ENCODE results near the gene GAGE10.

GAGE10 gene

DNA sequence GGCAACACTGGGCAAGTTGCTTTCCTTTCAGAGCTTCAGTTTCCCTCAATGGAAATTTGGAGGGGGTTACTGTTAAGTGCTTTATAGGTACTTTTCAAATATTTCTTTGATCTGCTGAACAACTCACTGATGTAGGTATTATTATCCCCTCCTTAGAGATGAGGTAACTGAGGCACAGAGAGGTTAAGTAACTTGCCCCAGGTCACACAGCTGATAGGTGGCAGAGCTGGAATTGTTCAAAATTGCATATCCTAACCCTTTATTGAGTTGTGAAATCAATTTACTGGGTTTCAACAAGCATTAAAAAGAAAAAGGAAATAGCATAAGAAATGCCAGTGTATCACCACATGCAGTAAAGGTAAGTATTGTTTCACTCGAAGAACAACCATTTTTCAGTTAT is 27.2 kb upstream of the GAGE10 start:
- DNase-seq (ENCODE audit: low read depth) = no peak
- TF ChIP-seq, protein P1, sequence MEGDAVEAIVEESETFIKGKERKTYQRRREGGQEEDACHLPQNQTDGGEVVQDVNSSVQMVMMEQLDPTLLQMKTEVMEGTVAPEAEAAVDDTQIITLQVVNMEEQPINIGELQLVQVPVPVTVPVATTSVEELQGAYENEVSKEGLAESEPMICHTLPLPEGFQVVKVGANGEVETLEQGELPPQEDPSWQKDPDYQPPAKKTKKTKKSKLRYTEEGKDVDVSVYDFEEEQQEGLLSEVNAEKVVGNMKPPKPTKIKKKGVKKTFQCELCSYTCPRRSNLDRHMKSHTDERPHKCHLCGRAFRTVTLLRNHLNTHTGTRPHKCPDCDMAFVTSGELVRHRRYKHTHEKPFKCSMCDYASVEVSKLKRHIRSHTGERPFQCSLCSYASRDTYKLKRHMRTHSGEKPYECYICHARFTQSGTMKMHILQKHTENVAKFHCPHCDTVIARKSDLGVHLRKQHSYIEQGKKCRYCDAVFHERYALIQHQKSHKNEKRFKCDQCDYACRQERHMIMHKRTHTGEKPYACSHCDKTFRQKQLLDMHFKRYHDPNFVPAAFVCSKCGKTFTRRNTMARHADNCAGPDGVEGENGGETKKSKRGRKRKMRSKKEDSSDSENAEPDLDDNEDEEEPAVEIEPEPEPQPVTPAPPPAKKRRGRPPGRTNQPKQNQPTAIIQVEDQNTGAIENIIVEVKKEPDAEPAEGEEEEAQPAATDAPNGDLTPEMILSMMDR (IDR thresholded peaks at IDR 0.05; ENCODE audit: low read depth, low read length, missing control alignments) = no peak
- H3K4me3 ChIP-seq (ENCODE audit: low read depth, low read length) = no peak overlapping the region

DNA sequence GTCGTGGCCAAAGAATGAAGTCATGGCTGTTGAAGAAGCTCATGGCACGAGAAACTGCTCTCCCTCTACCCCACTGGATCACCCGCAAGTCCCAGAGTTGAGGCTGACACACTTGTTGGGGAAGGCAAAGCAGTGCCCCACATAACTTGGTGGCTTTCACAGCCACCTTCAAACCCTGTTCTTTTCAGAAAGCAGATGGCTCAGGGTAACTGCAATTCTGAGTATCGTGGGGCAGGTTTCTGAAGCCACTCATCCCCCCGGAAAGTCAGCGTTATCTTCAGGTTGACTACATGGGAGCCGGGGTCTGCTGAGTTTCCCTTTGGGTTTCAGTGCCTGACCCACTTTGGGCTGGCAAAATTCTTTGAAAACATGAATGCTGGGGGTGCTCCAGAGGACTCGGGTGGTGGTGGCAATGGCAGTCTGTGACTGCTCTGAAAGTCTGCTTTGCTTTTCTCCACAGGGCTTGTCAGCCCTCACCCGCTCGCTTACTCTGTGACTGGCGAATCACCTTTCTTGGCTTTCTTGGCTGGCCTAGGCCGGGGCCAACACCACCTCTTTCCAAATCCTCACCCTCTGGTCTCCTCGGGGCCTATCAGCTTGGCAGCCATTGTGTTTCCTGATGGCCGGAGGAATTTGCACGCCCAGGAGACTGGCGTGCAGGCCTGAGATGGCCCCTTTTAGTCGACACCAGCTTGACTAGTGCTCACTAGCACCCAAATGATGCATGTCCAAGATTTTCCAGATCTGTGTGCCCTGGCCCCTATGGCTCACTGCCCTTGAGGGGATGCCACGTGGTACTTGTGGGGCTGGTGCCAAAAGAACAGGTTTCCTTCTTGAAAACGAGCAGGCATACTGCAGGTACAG is 26.5 kb upstream of the GAGE10 start:
- H3K4me3 ChIP-seq (ENCODE audit: low read depth, low read length) = no peak overlapping the region
- DNase-seq (ENCODE audit: low read depth) = no peak
- TF ChIP-seq, protein P1 (IDR thresholded peaks at IDR 0.05; ENCODE audit: low read depth, low read length, missing control alignments) = no peak

DNA sequence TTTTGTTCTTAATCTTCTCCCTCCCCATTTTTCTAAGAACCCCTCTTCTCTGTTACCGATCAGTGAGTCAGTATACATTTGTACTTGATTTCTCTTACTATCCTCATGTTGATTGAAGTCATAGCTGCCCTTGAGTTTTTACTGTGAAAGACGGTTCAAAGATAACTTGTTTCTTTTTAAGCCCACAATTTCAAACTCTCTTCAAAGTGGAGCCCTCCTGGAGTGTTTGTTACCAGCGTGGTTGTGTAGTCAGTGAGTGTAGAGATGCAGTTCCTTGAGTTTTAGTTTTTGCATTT is 26.0 kb upstream of the GAGE10 start:
- TF ChIP-seq, protein P1 (IDR thresholded peaks at IDR 0.05; ENCODE audit: low read depth, low read length, missing control alignments) = no peak
- no peak for DNase-seq (ENCODE audit: low read depth)
- H3K4me3 ChIP-seq (ENCODE audit: low read depth, low read length) = no peak overlapping the region

DNA sequence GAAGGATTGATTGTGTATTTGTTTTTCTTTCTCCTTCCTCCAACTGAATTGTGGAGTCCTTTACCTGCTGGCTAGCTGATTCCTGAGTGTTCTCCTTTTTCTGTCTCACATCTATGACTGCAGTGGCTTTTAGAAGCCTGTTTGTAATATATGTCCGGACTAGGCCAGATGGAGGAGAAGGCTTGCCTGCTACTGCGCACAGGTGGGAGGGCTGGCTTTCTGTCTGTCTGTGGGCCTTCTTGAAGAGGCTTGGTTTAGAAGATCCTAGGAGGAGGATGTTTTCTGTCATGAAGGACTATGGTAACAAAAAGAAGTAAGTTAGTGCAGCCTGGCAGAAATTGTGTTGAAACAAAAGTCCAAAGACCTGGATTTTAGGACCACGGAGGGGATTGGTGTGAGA is 25.4 kb upstream of the GAGE10 start:
- H3K4me3 ChIP-seq (ENCODE audit: low read depth, low read length) = no peak overlapping the region
- no peak for DNase-seq (ENCODE audit: low read depth)
- TF ChIP-seq, protein P1 (IDR thresholded peaks at IDR 0.05; ENCODE audit: low read depth, low read length, missing control alignments) = no peak

DNA sequence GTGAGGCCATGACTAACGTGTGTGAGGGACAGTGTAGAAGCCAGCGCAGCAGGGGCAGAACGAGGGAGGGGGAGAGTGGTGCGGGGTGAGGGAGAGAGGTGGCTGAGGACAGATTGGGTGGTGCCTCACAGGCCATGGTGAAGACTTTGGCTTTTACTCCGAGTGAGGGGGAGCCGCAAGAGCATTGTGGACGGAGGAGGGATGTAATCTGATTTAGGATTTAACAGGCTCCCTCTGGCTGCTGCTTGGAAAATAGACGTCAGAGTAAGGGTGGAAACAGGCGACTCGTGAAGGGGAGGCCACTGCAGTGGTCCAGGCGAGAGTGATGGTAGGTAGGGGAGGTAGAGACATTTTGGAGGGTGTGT is 20.8 kb upstream of the GAGE10 start:
- TF ChIP-seq, protein P1 (IDR thresholded peaks at IDR 0.05; ENCODE audit: low read depth, low read length, missing control alignments) = no peak
- no peak overlapping the region for H3K4me3 ChIP-seq (ENCODE audit: low read depth, low read length)
- DNase-seq (ENCODE audit: low read depth) = no peak

DNA sequence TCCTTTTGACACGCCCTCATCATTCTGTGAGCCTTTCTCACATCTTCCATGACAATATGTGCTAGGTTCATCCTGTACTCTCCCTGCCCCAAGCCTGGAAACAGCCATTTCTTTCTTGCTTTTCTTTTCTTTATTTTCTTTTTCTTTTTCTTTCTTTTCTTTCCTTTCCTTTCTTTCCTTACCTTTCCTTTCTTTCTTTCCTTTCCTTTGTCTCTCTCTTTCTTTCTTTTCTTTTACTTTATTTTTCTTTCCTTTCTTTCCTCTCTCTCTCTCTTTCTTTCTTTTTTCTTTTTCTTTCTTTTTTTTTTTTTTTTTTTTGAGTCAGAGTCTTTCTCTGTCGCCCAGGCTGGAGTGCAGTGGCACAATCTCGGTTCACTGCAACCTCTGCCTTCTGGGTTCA is 19.2 kb upstream of the GAGE10 start:
- H3K4me3 ChIP-seq (ENCODE audit: low read depth, low read length) = no peak overlapping the region
- TF ChIP-seq, protein P1 (IDR thresholded peaks at IDR 0.05; ENCODE audit: low read depth, low read length, missing control alignments) = no peak
- no peak for DNase-seq (ENCODE audit: low read depth)

DNA sequence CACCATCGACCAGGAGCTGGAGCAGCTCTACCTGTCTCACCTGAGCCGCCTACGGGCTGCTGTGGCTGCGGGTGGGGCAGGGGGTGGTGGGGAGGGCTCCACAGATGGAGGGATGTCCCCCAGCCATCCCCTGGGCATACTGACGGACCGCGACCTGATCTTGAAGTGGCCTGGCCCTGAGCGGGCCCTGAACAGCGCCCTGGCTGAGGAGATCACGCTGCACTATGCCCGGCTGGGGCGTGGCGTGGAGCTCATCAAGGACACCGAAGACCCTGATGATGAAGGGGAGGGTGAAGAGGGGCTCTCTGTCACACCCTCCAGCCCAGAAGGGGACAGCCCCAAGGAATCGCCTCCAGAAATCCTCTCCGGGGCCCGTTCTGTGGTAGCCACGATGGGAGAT is 17.3 kb upstream of the GAGE10 start:
- H3K4me3 ChIP-seq (ENCODE audit: low read depth, low read length) = no peak overlapping the region
- TF ChIP-seq, protein P1 (IDR thresholded peaks at IDR 0.05; ENCODE audit: low read depth, low read length, missing control alignments) = no peak
- DNase-seq (ENCODE audit: low read depth) = no peak
